Measurements from ENCODE around the gene KIF26B.
A peak's percentile ranks its signal among the peaks of the same experiment; 100 is the strongest.

The KIF26B gene

GRCh38 chr1:245582026-245582425 is 427.2 kb downstream of the KIF26B start:
- TF ChIP-seq CTCF (conservative IDR thresholded peaks at IDR 0.05; ENCODE audit: low read depth, low read length), result no peak
- DNase-seq (ENCODE audit: low read depth), result no peak
- H3K4me3 ChIP-seq (ENCODE audit: low read depth, low read length), result no peak overlapping the region

- no peak for TF ChIP-seq CTCF (conservative IDR thresholded peaks at IDR 0.05; ENCODE audit: low read depth, low read length)
- DNase-seq (ENCODE audit: low read depth), result no peak
- no peak overlapping the region for H3K4me3 ChIP-seq (ENCODE audit: low read depth, low read length)
Observed at GRCh38 chr1:245583081-245583480, 428.3 kb downstream of the KIF26B start.

- DNase-seq (ENCODE audit: low read depth), result no peak
- no peak overlapping the region for H3K4me3 ChIP-seq (ENCODE audit: low read depth, low read length)
- TF ChIP-seq CTCF (conservative IDR thresholded peaks at IDR 0.05; ENCODE audit: low read depth, low read length), result no peak
Observed at GRCh38 chr1:245583575-245584330, 429.0 kb downstream of the KIF26B start.

- TF ChIP-seq CTCF (conservative IDR thresholded peaks at IDR 0.05; ENCODE audit: low read depth, low read length), result no peak
- no peak overlapping the region for H3K4me3 ChIP-seq (ENCODE audit: low read depth, low read length)
- DNase-seq (ENCODE audit: low read depth), result peak; percentile 87
Observed at GRCh38 chr1:245585252-245585959, 430.6 kb downstream of the KIF26B start.

- no peak for DNase-seq (ENCODE audit: low read depth)
- no peak overlapping the region for H3K4me3 ChIP-seq (ENCODE audit: low read depth, low read length)
- TF ChIP-seq CTCF (conservative IDR thresholded peaks at IDR 0.05; ENCODE audit: low read depth, low read length), result no peak
Observed at GRCh38 chr1:245587435-245588115, 432.8 kb downstream of the KIF26B start.

GRCh38 chr1:245588116-245588639 is 433.4 kb downstream of the KIF26B start:
- DNase-seq (ENCODE audit: low read depth), result no peak
- H3K4me3 ChIP-seq (ENCODE audit: low read depth, low read length), result no peak overlapping the region
- TF ChIP-seq CTCF (conservative IDR thresholded peaks at IDR 0.05; ENCODE audit: low read depth, low read length), result no peak
